HepG2 (cell line): ENCODE data around the gene MED12L. TPM values are rescaled to one million over a fixed set of nuclear protein-coding genes. Genes with fewer than 3 reads are reported as not detected.
A peak's percentile ranks its signal among the peaks of the same experiment; 100 is the strongest.

Experiments
- CEBPZ ChIP-seq: IDR thresholded peaks from 2 replicates; pipeline ENCODE4 v1.6.1; 2012; ENCODE audit warnings: low read length, improper control_type of control experiment
- ERF ChIP-seq: IDR thresholded peaks from 2 replicates; pipeline ENCODE4 v1.6.1; 2018; ENCODE audit warnings: missing biosample characterization, missing genetic modification reagents
- KAT2B ChIP-seq: fragments of 150-350 bp; IDR thresholded peaks from 2 replicates; pipeline ENCODE4 v1.6.1; 2014; ENCODE audit warnings: low read depth, low read length, borderline replicate concordance
- KLF6 ChIP-seq: IDR thresholded peaks from 2 replicates; pipeline ENCODE4 v1.8.0; 2016; ENCODE audit warnings: missing biosample characterization, missing genetic modification reagents
- MNT ChIP-seq: fragments of 450-650 bp; IDR thresholded peaks from 2 replicates; pipeline ENCODE4 v1.6.1; 2016
- MYPOP ChIP-seq: sonication (generic); formaldehyde crosslinking; IDR thresholded peaks from 2 replicates; pipeline ENCODE4 v1.8.1; 2023; ENCODE audit warnings: mild to moderate bottlenecking, moderate library complexity, missing genetic modification reagents
- NR2F2 ChIP-seq: IDR thresholded peaks from 2 replicates; pipeline ENCODE4 v1.6.1; 2012; ENCODE audit warnings: low read depth, inconsistent platforms, borderline replicate concordance
- NR2F6 ChIP-seq, 2 experiments: IDR thresholded peaks; 2 replicates each; pipeline ENCODE4 v1.6.1; 2016; ENCODE audit warnings: antibody characterized with exemption in 1 of 2, mild to moderate bottlenecking in 1 of 2
- RBAK ChIP-seq: sonication (generic); formaldehyde crosslinking; IDR thresholded peaks from 2 replicates; pipeline ENCODE4 v1.5.1; 2020; ENCODE audit warnings: mild to moderate bottlenecking, missing genetic modification reagents
- REXO4 ChIP-seq: sonication (generic); formaldehyde crosslinking; IDR thresholded peaks from 2 replicates; pipeline ENCODE4 v1.8.0; 2022; ENCODE audit warnings: missing genetic modification reagents, mild to moderate bottlenecking, borderline replicate concordance
- SRSF1 ChIP-seq: fragments of 200-400 bp; formaldehyde crosslinking; optimal IDR thresholded peaks from 2 replicates; pipeline ENCODE3; 2017; ENCODE audit warnings: mild to moderate bottlenecking, low read depth, low read length, moderate library complexity
- TBL1XR1 ChIP-seq: fragments of 150-350 bp; IDR thresholded peaks from 2 replicates; pipeline ENCODE4 v1.6.1; 2014; ENCODE audit warnings: borderline replicate concordance, low read length; ENCODE audit not compliant: partially characterized antibody
- TCF12 ChIP-seq, 2 experiments: fragments of 450-650 bp in 1 of 2; sonication (generic) in 1 of 2; formaldehyde crosslinking in 1 of 2; IDR thresholded peaks; 2 replicates each; pipeline versions ENCODE4 v1.6.1 to v1.8.0; 2017 to 2022; ENCODE audit warnings: antibody characterized with exemption in 1 of 2, mild to moderate bottlenecking in 1 of 2, missing genetic modification reagents in 1 of 2, moderate library complexity in 1 of 2
- THRA ChIP-seq: sonication (generic); formaldehyde crosslinking; IDR thresholded peaks from 2 replicates; pipeline ENCODE4 v1.4.0; 2020; ENCODE audit warnings: missing genetic modification reagents, borderline replicate concordance
- ZBTB1 ChIP-seq: sonication (generic); formaldehyde crosslinking; IDR thresholded peaks from 2 replicates; pipeline ENCODE4 v1.4.0; 2020; ENCODE audit warnings: missing genetic modification reagents, borderline replicate concordance
- ZBTB8A ChIP-seq: sonication (generic); formaldehyde crosslinking; IDR thresholded peaks from 2 replicates; pipeline ENCODE4 v1.4.0; 2020; ENCODE audit warnings: mild to moderate bottlenecking, low read depth, missing genetic modification reagents, borderline replicate concordance
- ZFP41 ChIP-seq: sonication (generic); formaldehyde crosslinking; IDR thresholded peaks from 2 replicates; pipeline ENCODE4 v1.4.0; 2020; ENCODE audit warnings: mild to moderate bottlenecking, missing genetic modification reagents, borderline replicate concordance
- ZNF530 ChIP-seq: sonication (generic); formaldehyde crosslinking; IDR thresholded peaks from 2 replicates; pipeline ENCODE4 v1.5.0; 2020; ENCODE audit warnings: low read depth, mild to moderate bottlenecking, missing genetic modification reagents
- polyA plus RNA-seq, 8 experiments: library from polyadenylated mRNA; depleted of rRNA in 3 of 8; stranded (reverse) in 7 of 8; unstranded in 1 of 8; fragments of >200 nt; fragmentation: Illumina TruSeq in 4 of 8; extraction: Trizol in 4 of 8; gene quantifications; 2 replicates each; pipeline versions ENCODE4 v1.2.1 to v1.2.3, GENCODE V29; 2011 to 2016; ENCODE audit warnings: low read depth in 4 of 8, missing spikeins in 1 of 8, mixed read lengths in 1 of 8; ENCODE audit not compliant: insufficient read depth in 1 of 8
- total RNA-seq, 5 experiments: library from RNA; depleted of rRNA; stranded (reverse); fragments of >200 nt; fragmentation: Illumina TruSeq; extraction: Trizol; gene quantifications; 2 replicates each; pipeline ENCODE4 v1.2.3, GENCODE V29; 2016; ENCODE audit warnings: low read depth in 1 of 5

The MED12L gene
- total and polyA plus RNA-seq, 2 of the 13 experiments (the other 11 are each of a cell fraction or from before 2014, with no cell fraction given) = 0.07 to 0.64 TPM

- TF ChIP-seq REXO4 = no peak
- TF ChIP-seq CEBPZ = no peak
- no peak for TF ChIP-seq NR2F6 (IDR thresholded peaks at IDR 0.05)
- peak; percentile 47; the same call in 1 of the 2 replicates for TF ChIP-seq NR2F6 (CRISPR knock-in tag; IDR thresholded peaks at IDR 0.05)
- no peak for TF ChIP-seq ZNF530 (CRISPR knock-in tag)
- TF ChIP-seq ERF (CRISPR knock-in tag) = peak; percentile 50; the same call in 1 of the 2 replicates
- peak; percentile 46; the same call in 1 of the 2 replicates for TF ChIP-seq KLF6 (CRISPR knock-in tag)
- no peak for TF ChIP-seq ZFP41
- no peak for TF ChIP-seq SRSF1
- TF ChIP-seq THRA (CRISPR knock-in tag) = 0 out of 2 replicates have a peak, but pooled peaks have one; percentile 14
- TF ChIP-seq TCF12 (IDR thresholded peaks at IDR 0.05) = no peak
- TF ChIP-seq TCF12 (CRISPR knock-in tag; IDR thresholded peaks at IDR 0.05) = no peak
- TF ChIP-seq TBL1XR1 = peak; percentile 32
- TF ChIP-seq NR2F2 = no peak
- TF ChIP-seq KAT2B = no peak
- no peak for TF ChIP-seq MYPOP (CRISPR knock-in tag)
- TF ChIP-seq ZBTB8A = no peak
- TF ChIP-seq ZBTB1 = no peak
- TF ChIP-seq RBAK = no peak
- no peak for TF ChIP-seq MNT
Observed at GRCh38 chr3:151178208-151178845, 92.9 kb downstream of the MED12L start (continued).
